T-helper 1 cell (primary cell): ENCODE data around the gene CALR3.
"Not testable (repeated sequence)": the region's sequence is repeated elsewhere in the genome, so short reads cannot be mapped to it uniquely, and the experiment has no call there.

Experiments used
- DNase-seq, 5 donors: peaks; one replicate each; pipeline ENCODE4 v3.0.0-alpha.2; 2012 to 2020
- total RNA-seq, 4 donors: gene quantifications; one replicate each; lab custom pipeline; 2026; lab: John Stamatoyannopoulos, UW

The CALR3 gene, protein sequence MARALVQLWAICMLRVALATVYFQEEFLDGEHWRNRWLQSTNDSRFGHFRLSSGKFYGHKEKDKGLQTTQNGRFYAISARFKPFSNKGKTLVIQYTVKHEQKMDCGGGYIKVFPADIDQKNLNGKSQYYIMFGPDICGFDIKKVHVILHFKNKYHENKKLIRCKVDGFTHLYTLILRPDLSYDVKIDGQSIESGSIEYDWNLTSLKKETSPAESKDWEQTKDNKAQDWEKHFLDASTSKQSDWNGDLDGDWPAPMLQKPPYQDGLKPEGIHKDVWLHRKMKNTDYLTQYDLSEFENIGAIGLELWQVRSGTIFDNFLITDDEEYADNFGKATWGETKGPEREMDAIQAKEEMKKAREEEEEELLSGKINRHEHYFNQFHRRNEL
- 0 reads per million in 4 donors for total RNA-seq

DNA sequence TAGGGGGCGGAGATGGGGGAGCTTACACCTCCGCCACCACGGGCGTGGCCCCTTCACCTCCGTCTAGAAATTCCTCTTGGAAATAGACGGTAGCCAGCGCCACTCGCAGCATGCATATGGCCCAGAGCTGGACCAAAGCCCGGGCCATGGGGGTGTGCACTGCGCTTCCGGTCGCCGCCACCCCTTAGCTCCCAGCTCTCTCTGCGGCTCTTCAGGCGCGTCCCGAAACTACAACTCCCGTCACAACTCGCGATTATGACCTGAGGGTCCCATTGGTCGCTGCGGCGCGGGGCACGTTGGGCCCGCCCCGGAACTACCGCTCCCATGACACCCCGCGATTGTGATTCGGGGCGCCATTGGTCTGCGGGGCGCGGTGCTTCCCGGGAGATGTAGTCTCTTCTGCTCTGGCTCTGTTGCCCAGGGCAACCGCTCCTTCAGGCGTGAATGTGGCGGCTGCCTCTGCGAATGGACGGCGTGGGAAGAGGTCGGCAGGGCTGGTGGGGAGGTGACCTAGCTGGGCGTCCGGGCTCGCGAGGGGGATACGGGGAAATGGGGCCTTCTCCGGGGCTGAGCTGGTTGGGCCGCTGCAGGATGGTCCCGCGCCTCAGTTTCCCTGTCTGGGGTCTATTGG, at the start of gene CALR3, which contains the start of gene C19orf44:
Gene CALR3 (minus strand): TSS at position 186 of the 631 bp plus-strand sequence. CDS start 38 bp downstream, at position 148.
Gene C19orf44 (plus strand): TSS at position 413 of the 631 bp plus-strand sequence. CDS start 4,399 bp downstream, outside the sequence.
- peak; percentile 90 to 98 (median 95) for DNase-seq

DNA sequence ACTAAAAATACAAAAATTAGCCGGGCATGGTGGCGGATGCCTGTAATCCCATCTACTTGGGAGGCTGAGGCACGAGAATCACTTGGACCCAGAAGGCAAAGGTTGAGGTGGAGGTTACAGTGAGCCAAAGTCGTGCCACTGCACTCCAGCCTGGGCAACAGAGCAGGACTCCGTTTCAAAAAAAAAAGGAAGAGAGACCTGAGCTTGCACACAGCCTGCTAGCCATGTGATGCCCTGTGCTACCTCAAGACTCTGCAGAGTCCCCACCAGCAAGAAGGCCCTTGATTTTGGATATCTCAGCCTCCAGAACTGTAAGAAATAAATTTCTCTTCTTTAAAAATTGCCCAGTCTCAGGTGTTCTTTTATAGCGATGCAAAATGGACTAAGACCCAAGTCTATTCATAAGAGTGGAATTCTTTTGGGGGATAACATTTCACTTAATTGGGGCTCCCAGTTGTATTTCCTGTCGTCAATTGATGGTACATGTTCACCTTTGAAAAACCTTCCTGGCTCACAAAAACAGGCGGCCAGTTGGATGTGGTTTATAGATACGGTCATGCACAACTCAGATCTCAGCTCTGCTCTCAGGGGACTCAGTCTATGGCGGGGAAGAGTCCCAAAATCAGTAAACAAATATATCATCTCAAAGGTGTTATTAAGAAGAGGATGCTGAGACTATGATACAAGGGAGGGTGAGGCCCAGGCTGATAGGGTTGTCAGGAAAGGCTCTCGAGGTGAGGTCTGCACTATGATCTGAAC, 48.7 kb upstream of the CALR3 start:
- no peak for DNase-seq

DNA sequence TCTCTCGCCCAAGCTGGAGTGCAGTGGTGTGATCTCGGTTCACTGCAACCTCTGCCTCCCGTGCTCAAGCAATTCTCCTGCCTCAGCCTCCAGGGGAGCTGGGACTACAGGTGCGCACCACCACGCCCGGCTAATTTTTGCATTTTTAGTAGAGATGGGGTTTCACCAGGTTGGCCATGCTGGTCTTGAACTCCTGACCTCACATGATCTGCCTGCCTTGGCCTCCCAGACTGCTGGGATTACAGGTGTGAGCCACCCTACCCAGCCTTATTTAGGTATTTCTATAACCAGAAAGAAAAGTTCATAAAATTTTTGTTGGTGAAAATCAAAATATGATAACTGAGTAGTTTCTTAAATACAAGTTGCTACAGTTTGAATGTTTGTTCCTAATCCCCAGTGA, 47.8 kb upstream of the CALR3 start:
- not testable (repeated sequence) for DNase-seq

- no peak for DNase-seq
Observed at GRCh38 chr19:16542910-16543472, 47.0 kb upstream of the CALR3 start.

- peak; percentile 90 to 95 (median 93) for DNase-seq
Observed at GRCh38 chr19:16542045-16542909, 46.3 kb upstream of the CALR3 start, which contains the start of gene CHERP. Gene CHERP (minus strand): TSS chr19:16542437. CDS start chr19:16542378, 59 bp downstream.

GRCh38 chr19:16541526-16542044, 45.6 kb upstream of the CALR3 start:
- DNase-seq: peak in 1 of 5 donors; percentile 12

GRCh38 chr19:16540948-16541347, 45.0 kb upstream of the CALR3 start:
- no peak for DNase-seq

DNA sequence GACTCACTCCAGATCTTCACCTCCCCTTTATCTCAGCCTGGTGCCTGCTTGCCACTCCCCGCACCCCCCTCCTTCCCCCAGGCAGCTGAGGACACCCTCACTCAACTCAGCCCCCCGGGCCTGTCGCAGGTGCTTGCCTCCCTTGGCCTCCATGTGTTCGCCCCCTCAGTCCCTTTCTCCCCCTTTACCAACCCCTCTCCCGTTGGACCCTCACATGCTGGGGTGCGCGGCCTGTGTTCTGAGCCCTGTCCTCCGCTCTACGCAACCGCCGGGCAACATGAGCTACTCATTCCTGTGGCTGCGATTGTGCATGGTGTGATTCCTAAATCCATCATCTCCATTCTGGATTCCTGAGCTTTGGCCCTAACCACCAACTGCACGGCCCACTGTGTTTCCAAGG, 41.1 kb upstream of the CALR3 start:
- DNase-seq: no peak

DNA sequence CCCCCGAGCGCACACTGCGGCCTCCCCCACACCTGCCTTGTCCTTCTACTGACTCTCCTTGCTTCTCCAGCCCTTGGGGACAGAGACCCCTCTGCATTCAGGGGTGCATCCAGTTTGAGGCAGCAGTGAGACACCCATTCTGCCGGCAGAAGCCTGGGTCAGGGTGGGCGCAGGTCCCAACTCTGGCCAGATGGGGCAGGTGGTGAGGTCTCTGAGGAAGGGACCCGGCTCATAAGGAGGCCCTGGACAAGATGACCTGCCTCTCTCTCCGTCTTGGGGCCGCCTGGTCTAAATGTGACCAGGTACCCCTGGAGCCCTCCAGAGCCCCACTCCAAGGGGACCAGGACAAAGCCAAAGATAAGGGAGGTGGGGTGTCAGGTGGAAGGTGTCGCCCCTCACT, 40.2 kb upstream of the CALR3 start:
- DNase-seq: no peak

DNA sequence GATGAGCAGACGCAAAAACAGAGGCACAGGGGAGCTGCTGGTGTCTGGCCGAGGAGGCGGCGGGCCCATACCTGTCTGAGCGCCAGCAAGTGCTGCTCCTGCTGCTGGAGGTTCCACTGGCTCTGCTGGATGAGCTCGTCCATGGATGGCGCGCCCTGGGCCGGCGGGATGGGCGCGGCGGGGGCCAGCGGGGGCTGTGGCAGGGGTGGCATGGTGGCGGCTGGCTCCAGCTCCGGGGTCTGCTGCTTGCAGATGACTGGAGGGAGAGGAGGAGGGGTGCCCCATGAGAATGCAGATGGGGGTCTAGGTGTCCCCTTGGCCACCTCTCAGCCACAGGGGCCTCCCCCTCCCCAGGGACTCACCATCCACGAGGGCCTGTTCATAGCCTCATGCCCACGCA, 39.4 kb upstream of the CALR3 start:
- DNase-seq: no peak

- no peak for DNase-seq
Observed at GRCh38 chr19:16532440-16533234, 36.7 kb upstream of the CALR3 start.

GRCh38 chr19:16531380-16531669, 35.4 kb upstream of the CALR3 start:
- DNase-seq: no peak

- no peak for DNase-seq
Observed at GRCh38 chr19:16530540-16531379, 34.8 kb upstream of the CALR3 start.

DNA sequence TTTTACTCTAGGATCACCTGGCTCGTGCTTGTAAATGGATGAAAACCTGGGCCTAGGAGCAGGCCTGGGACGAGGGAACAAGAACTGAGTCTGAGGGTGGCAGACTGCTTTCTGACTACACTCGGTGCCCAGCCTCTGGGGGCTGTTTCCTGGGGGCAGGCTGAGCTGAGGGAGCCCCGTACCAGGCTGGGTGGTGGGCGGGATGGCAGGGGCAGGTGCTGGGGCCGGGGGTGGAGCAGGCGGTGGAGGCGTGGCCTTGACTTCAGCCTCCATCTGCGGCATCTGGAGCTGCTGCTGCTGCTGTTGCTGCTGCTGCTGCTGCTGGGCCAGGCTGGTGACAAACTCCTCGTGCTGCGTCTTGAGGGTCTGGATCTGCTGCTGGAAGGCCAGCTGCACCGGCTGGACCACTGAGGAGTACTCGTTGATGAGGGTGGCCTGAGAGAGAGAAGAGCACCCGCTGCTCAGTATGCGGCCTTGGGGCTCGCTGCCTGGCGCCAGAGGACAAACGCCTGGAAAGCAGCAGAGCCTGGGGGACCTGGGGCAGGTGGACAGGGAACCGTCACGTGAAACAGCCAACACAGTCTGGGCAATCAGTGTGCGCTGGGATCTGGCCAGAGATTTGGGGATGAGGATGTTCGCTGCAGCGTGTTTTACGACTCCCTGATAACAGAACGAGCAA, 33.6 kb upstream of the CALR3 start:
- no peak for DNase-seq

GRCh38 chr19:16527971-16528521, 32.1 kb upstream of the CALR3 start:
- DNase-seq: peak in 3 of 5 donors; percentile 25 to 39 (median 26)

DNA sequence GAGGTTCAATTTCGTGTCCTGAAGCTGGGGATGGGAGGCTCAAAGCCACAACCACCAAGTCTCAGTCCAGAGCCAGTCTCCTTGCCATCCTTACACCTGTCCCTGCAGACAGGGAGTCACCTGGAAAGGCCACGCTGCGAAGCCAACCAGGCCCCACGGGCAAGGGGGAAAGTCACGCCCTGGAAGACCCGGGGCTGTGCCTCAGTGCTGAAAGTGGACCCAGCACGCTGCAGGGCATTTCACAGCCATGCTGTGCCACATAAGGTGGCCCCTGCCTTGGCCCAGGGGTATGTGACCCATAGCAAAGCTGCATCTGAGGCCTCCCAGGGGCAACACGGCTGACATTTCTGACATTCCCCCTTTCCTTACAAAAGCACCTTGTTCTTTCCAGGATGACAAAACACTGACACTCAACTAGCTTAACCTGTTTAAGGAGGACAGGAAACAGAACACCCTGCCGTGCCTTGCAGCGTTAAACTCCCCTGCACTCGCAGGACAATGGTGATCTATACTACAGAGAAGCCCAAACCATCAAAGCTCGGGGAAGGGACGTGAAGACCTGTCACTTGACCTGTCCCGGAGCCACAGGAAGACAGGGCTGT, 31.5 kb upstream of the CALR3 start:
- no peak for DNase-seq

GRCh38 chr19:16525751-16526481, 29.9 kb upstream of the CALR3 start:
- DNase-seq: no peak
